HFFc6 (cell line): Measurements from ENCODE around the gene LOC128125822.

Source experiments
- DNase-seq: peaks from one replicate; pipeline ENCODE4 v3.0.0-alpha.2; 2018
- H3K27ac Mint-ChIP-seq: 2 replicates; pipeline ENCODE4 v1.8.0; 2020; ENCODE audit warnings: mild to moderate bottlenecking, mixed read lengths
- H3K27me3 Mint-ChIP-seq: 2 replicates; pipeline ENCODE4 v1.8.0; 2021; ENCODE audit warnings: mild to moderate bottlenecking, moderate library complexity, mixed read lengths; ENCODE audit not compliant: insufficient read depth
- H3K36me3 Mint-ChIP-seq: 2 replicates; pipeline ENCODE4 v1.8.0; 2021; ENCODE audit warnings: low read depth, mixed read lengths
- H3K4me1 Mint-ChIP-seq: 2 replicates; pipeline ENCODE4 v1.8.0; 2020; ENCODE audit warnings: low read depth, mixed read lengths
- H3K4me3 Mint-ChIP-seq: 2 replicates; pipeline ENCODE4 v1.8.0; 2020; ENCODE audit warnings: mild to moderate bottlenecking, moderate library complexity, mixed read lengths
- H3K9me3 Mint-ChIP-seq: 2 replicates; pipeline ENCODE4 v1.8.0; 2020; ENCODE audit warnings: mild to moderate bottlenecking, mixed read lengths
- TF ChIP-seq, protein P1 (sequence below): fragments of 200-600 bp; sonication (generic); IDR thresholded peaks from 2 replicates; pipeline ENCODE4 v1.5.0; 2021; ENCODE audit warnings: antibody characterized with exemption, mild to moderate bottlenecking

Gene LOC128125822

DNA sequence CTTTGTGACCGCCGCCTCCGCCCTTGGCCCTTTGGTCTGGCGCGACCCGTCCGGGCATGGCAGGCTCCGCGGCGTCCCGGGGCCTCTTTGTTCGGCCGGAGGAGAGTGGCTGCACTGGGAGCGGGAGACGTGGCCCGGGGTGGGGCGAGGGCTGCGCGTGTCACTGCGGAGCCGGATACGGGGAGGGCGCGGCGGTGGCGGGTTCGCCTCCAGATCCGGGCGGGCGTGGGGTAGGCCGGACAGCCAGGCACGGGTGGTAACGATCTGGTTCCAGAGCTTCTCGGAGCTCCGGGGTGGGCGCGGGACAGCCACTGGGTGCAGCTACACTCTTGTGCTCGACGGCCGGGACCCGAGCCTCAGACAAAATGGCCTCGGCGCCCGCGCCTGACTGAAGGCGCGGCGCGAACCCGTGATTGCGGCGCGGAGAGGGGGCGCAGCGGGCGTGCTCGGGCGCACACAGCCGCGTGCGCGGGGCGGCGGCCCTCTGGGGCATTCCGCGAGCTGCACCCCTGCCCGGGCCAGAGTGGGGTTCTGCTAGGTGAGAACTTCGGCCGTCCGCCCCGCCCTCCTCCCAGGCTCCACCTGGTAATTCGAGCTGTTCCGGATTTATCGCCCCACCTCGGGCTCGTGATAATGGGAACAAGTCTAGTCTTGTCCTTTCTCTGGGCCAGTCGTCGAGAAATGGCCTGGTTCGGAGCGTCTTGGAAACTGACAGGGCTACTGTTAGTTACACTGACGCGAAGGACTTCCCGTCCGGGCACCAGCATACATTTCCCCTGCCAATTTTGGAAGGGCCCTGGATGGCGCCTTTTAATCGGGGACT, 1.0 kb downstream of the LOC128125822 start:
- Mint-ChIP-seq H3K36me3 (peaks cover 29% of the 10 kb centered on the region), H3K4me1 (peaks cover 39% of the 10 kb centered on the region), H3K4me3 (peak overlapping the region; percentile 98), H3K9me3 (peaks cover 4% of the 10 kb centered on the region; the same call in 1 of the 2 replicates), H3K27ac (peak overlapping the region; percentile 91), H3K27me3 (peaks cover 7% of the 10 kb centered on the region; the same call in 1 of the 2 replicates)
- DNase-seq, result peak; percentile 72
- TF ChIP-seq, protein P1, sequence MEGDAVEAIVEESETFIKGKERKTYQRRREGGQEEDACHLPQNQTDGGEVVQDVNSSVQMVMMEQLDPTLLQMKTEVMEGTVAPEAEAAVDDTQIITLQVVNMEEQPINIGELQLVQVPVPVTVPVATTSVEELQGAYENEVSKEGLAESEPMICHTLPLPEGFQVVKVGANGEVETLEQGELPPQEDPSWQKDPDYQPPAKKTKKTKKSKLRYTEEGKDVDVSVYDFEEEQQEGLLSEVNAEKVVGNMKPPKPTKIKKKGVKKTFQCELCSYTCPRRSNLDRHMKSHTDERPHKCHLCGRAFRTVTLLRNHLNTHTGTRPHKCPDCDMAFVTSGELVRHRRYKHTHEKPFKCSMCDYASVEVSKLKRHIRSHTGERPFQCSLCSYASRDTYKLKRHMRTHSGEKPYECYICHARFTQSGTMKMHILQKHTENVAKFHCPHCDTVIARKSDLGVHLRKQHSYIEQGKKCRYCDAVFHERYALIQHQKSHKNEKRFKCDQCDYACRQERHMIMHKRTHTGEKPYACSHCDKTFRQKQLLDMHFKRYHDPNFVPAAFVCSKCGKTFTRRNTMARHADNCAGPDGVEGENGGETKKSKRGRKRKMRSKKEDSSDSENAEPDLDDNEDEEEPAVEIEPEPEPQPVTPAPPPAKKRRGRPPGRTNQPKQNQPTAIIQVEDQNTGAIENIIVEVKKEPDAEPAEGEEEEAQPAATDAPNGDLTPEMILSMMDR, result no peak

DNA sequence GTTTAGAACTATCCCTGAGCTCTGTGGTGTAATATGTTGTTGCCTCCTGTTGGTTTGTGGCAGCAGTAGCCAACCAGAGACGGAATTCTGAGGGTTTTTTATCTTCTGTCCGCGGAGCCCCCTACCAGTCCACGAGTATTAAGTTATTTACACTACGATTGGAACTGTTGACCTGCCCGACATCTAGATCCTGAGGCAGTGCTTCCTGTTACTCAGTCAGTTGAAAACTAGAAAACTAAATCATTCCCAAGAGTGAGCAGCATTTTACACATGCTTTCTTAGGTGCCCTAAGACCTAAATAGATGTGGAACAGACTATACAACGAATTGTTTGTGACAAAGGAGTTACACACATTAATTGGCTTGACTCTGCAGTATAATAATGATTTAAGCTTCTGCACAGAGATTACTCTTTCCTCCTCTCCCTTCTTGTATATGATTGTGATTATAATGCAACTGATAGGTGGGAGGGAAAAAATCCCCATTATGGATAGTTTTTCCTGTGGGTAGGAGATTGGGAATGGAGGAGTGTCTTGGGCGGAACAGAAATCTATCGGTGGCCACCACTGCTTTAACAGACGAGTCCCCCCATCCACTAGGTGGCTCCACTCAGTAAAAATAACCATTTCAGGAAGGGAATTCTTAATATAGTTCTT, 1.7 kb downstream of the LOC128125822 start:
- DNase-seq, result peak; percentile 49
- peaks cover 7% of the 10 kb centered on the region; the same call in 1 of the 2 replicates for H3K27me3 Mint-ChIP-seq
- TF ChIP-seq, protein P1, result peak; percentile 84
- H3K4me3 Mint-ChIP-seq, result peak overlapping the region; percentile 98
- peaks cover 4% of the 10 kb centered on the region; the same call in 1 of the 2 replicates for H3K9me3 Mint-ChIP-seq
- peak overlapping the region; percentile 91 for H3K27ac Mint-ChIP-seq
- peaks cover 29% of the 10 kb centered on the region for H3K36me3 Mint-ChIP-seq
- H3K4me1 Mint-ChIP-seq, result peaks cover 39% of the 10 kb centered on the region

DNA sequence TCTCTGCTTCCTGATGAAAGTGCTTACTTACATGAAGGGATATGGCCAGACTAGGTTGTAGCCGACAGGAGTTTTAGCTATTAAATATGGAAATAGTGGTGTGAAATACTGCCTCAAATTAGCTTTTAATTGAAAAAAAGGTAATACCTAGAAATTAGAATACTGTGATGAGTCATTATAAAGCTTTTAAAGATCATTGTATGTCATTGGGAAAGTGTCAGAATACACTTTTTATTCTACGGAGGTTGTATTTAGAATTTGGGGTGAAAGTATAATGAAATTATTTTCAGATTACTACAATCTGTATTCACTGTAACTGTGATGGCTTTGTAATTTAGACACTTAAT, 2.2 kb downstream of the LOC128125822 start:
- Mint-ChIP-seq H3K4me1 (peaks cover 39% of the 10 kb centered on the region), H3K36me3 (peaks cover 29% of the 10 kb centered on the region), H3K27me3 (0 out of 2 replicates have a peak, but pooled peaks cover 4% of the 10 kb centered on the region), H3K27ac (peak overlapping the region; percentile 91), H3K4me3 (peak overlapping the region; percentile 98), H3K9me3 (peaks cover 4% of the 10 kb centered on the region; the same call in 1 of the 2 replicates)
- TF ChIP-seq, protein P1, result peak; percentile 51
- DNase-seq, result no peak

DNA sequence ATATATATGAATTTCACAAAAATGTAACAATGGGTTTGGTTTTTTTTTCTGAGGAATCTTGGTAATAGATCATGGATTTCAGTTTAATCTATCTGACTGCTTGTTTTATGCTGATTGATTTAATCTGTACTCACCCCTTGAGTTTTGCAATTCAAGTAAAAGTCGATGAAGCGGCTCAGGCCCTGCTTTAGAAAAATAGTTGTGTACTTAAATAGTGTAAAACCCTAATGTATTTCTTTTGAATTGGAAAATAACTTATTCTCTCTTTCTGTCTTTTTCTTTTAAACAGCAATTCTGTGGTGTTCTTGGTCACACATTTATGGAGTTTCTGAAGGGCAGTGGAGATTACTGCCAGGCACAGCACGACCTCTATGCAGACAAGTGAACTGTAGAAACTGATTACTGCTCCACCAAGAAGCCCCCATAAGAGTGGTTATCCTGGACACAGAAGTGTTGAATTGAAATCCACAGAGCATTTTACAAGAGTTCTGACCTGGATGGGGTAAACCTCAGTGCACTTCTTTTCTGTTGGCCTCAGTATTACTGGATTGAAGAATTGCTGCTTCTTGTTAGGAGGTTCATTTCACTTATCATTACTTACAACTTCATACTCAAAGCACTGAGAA, 4.0 kb downstream of the LOC128125822 start:
- Mint-ChIP-seq H3K36me3 (peaks cover 46% of the 10 kb centered on the region), H3K27ac (no peak overlapping the region)
- TF ChIP-seq, protein P1, result no peak

DNA sequence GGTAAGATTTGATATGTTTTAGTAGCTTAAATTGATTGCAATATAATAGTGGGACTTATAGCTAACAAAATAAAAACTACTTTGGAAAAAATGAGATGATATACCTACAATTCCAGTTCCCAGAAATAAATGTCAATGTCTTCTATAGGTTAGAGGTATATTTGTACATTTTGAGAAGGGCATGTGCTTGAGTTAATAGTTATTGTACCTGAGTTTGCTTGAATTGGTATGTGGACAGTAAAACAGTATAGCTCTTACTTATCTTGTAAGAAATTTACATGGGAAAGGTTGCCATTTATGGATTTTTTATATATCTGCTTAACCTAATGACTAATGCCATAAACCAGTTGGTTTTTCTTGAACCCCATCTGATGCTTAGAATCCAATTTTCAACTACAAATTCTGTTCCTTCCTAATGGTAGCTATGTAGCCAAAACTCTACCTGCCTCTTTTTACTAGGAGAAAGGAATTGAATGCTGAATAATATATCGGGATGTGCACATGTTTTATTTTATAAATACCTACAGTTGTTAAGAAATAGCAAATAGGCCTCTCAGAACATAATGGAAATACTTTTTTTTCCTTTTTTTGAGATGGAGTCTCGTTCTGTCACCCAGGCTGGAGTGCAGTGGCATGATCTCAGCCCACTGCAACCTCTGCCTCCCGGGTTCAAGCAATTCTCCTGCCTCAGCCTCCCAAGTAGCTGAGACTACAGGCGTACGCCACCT, 4.9 kb downstream of the LOC128125822 start:
- TF ChIP-seq, protein P1, result no peak
- Mint-ChIP-seq H3K4me1 (peaks cover 30% of the 10 kb centered on the region), H3K9me3 (peaks cover 4% of the 10 kb centered on the region; the same call in 1 of the 2 replicates), H3K27ac (no peak overlapping the region), H3K36me3 (peaks cover 53% of the 10 kb centered on the region), H3K27me3 (peaks cover 4% of the 10 kb centered on the region; the same call in 1 of the 2 replicates), H3K4me3 (no peak overlapping the region)
- no peak for DNase-seq

More for the DNA sequence above, 4.0 kb downstream of the LOC128125822 start:
- no peak for DNase-seq
- Mint-ChIP-seq H3K4me1 (peaks cover 38% of the 10 kb centered on the region), H3K4me3 (peak overlapping the region; percentile 49), H3K27me3 (peaks cover 4% of the 10 kb centered on the region; the same call in 1 of the 2 replicates), H3K9me3 (peaks cover 4% of the 10 kb centered on the region; the same call in 1 of the 2 replicates)
